Tibial nerve (tissue), 4 donors: Measurements from ENCODE around the gene PRKCSH.

Experiments used
- EP300 ChIP-seq, 2 donors: sonication (generic); formaldehyde crosslinking; IDR thresholded peaks; one replicate each; pipeline ENCODE4 v1.6.1; 2017; ENCODE audit warnings: antibody characterized with exemption in 2 of 2, mild to moderate bottlenecking in 1 of 2
- TF ChIP-seq, protein P1 (sequence below), 5 experiments: fragments of 200-600 bp in 3 of 5; fragments of 450-650 bp in 2 of 5; sonication (generic) in 3 of 5; IDR thresholded peaks; one replicate each; pipeline ENCODE4 v1.5.1; 2016 to 2019; ENCODE audit warnings: antibody characterized with exemption in 5 of 5, mild to moderate bottlenecking in 3 of 5, moderate library complexity in 2 of 5

DNA sequence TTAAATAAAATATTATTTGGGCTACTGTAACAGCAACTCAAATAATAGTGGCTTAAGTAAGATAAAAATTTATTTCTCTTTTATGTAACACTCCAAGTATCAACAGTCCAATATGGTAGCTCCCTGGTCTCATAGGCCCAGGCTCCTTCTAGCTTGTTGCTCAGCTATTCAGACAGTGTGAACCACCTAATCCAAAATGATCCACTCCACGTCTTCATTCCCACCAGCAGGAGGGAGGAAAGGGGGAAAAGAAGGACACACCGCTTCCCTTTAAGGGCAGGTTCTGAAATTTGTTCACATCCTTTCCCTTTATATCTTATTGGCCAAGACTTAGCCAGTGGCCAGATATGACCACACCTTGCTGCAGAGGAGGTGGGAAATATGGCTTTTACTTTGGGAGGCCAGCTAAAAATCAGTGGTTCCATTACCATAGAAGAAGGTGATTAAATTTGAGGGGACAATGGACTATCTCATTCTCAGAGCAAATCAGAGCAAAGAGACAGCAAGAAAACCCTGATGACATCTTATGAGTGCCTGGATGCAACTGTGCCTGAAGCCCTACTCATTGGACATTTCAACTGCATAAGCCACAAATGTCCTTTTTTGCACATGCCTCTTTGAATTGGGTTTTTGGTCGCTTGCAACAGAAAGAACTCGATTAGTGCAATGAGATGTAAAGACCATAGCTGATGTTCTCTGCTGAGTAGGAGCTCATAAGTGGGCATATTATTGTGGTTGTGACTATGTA lies 44.3 kb upstream of the PRKCSH start:
- no peak for TF ChIP-seq EP300 (IDR thresholded peaks at IDR 0.05)
- TF ChIP-seq, protein P1, sequence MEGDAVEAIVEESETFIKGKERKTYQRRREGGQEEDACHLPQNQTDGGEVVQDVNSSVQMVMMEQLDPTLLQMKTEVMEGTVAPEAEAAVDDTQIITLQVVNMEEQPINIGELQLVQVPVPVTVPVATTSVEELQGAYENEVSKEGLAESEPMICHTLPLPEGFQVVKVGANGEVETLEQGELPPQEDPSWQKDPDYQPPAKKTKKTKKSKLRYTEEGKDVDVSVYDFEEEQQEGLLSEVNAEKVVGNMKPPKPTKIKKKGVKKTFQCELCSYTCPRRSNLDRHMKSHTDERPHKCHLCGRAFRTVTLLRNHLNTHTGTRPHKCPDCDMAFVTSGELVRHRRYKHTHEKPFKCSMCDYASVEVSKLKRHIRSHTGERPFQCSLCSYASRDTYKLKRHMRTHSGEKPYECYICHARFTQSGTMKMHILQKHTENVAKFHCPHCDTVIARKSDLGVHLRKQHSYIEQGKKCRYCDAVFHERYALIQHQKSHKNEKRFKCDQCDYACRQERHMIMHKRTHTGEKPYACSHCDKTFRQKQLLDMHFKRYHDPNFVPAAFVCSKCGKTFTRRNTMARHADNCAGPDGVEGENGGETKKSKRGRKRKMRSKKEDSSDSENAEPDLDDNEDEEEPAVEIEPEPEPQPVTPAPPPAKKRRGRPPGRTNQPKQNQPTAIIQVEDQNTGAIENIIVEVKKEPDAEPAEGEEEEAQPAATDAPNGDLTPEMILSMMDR (IDR thresholded peaks at IDR 0.05), result no peak
